Fibroblast of lung (primary cell): Measurements from ENCODE around the gene PLVAP. TPM values are rescaled to one million over a fixed set of nuclear protein-coding genes. Genes with fewer than 3 reads are reported as not detected.

Experiments
- DNase-seq, 2 donors: peaks; one replicate each; pipeline versions ENCODE4 v3.0.0 to v3.0.0-alpha.2; 2010; ENCODE audit warnings: low read depth in 2 of 2
- H2AFZ ChIP-seq: 2 replicates; pipeline ENCODE4 v1.5.1; 2012; ENCODE audit warnings: low read length, control low read depth, inconsistent platforms
- H3K27ac ChIP-seq: 2 replicates; pipeline ENCODE4 v1.5.1; 2011; ENCODE audit warnings: low read length, control low read depth; ENCODE audit not compliant: insufficient read depth
- H3K27me3 ChIP-seq: 2 replicates; pipeline ENCODE4 v1.5.1; 2011; ENCODE audit warnings: mild to moderate bottlenecking, low read length; ENCODE audit not compliant: control insufficient read depth, insufficient read depth
- H3K36me3 ChIP-seq: 2 replicates; pipeline ENCODE4 v1.5.1; 2011; ENCODE audit warnings: low read length; ENCODE audit not compliant: control insufficient read depth, insufficient read depth
- H3K4me1 ChIP-seq: 2 replicates; pipeline ENCODE4 v1.5.1; 2011; ENCODE audit warnings: low read length; ENCODE audit not compliant: control insufficient read depth, insufficient read depth; ENCODE audit errors: extremely low read depth
- H3K4me2 ChIP-seq: 2 replicates; pipeline ENCODE4 v1.5.1; 2011; ENCODE audit warnings: low read length, control low read depth; ENCODE audit not compliant: insufficient read depth; ENCODE audit errors: extremely low read depth
- H3K4me3 ChIP-seq, 4 experiments: fragments of 200-600 bp in 1 of 4; sonication (generic) in 1 of 4; replicated peaks in 1 of 4; 2 replicates each; pipeline ENCODE4 v1.5.1; 2011 to 2016; ENCODE audit warnings: low read length in 4 of 4, low read depth in 3 of 4, mild to moderate bottlenecking in 3 of 4, control low read depth in 2 of 4, inconsistent platforms in 1 of 4, mixed read lengths in 1 of 4; ENCODE audit not compliant: insufficient read depth in 1 of 4; ENCODE audit errors: control extremely low read depth in 1 of 4
- H3K79me2 ChIP-seq: 2 replicates; pipeline ENCODE4 v1.5.1; 2012; ENCODE audit warnings: mild to moderate bottlenecking, low read length, inconsistent platforms; ENCODE audit not compliant: control insufficient read depth, insufficient read depth
- H3K9ac ChIP-seq: 2 replicates; pipeline ENCODE4 v1.5.1; 2011; ENCODE audit warnings: mild to moderate bottlenecking, low read length, control low read depth; ENCODE audit not compliant: insufficient read depth
- H3K9me3 ChIP-seq: 2 replicates; pipeline ENCODE4 v1.5.1; 2012; ENCODE audit warnings: low read depth, low read length; ENCODE audit not compliant: control insufficient read depth, insufficient read depth
- H4K20me1 ChIP-seq: 2 replicates; pipeline ENCODE4 v1.5.1; 2011; ENCODE audit warnings: low read length; ENCODE audit not compliant: control insufficient read depth, insufficient read depth; ENCODE audit errors: extremely low read depth
- CTCF ChIP-seq, 2 donors: IDR thresholded peaks in 1 of 2; conservative IDR thresholded peaks in 1 of 2; 1 replicate in 1 of 2; 2 replicates in 1 of 2; pipeline ENCODE4 v1.5.1; 2011 to 2012; ENCODE audit warnings: low read length in 2 of 2, control low read depth in 1 of 2, inconsistent platforms in 1 of 2, low read depth in 1 of 2, mild to moderate bottlenecking in 1 of 2
- EZH2 ChIP-seq: IDR thresholded peaks from 2 replicates; pipeline ENCODE4 v1.5.1; 2012; ENCODE audit warnings: low read length, control low read depth, mild to moderate bottlenecking; ENCODE audit errors: missing control alignments
- polyA plus RNA-seq, 2 donors: library from polyadenylated mRNA; depleted of rRNA in 1 of 2; stranded (reverse) in 1 of 2; unstranded in 1 of 2; fragments of >200 nt; gene quantifications; 2 replicates each; pipeline ENCODE4 v1.2.1, GENCODE V29; 2011 to 2012; ENCODE audit warnings: missing spikeins in 1 of 2
- total RNA-seq: library from RNA; depleted of rRNA; stranded (reverse); fragments of >200 nt; gene quantifications from 2 replicates; pipeline ENCODE4 v1.2.1, GENCODE V29; 2014

The PLVAP gene
- total and polyA plus RNA-seq, 2 donors (not counting 1 experiment from before 2014, with no cell fraction given): not detected

GRCh38 chr19:17319473-17320238, 57.5 kb downstream of the PLVAP start:
- TF ChIP-seq CTCF (conservative IDR thresholded peaks at IDR 0.05 in 1 of 2, IDR thresholded peaks at IDR 0.05 in 1 of 2; ENCODE audit: low read depth in 1 of 2, low read length in 2 of 2): no peak
- no peak for TF ChIP-seq EZH2
- DNase-seq: no peak
- no peaks in the 10 kb centered on the region for H4K20me1 ChIP-seq

GRCh38 chr19:17318966-17319365, 58.2 kb downstream of the PLVAP start:
- H4K20me1 ChIP-seq: no peaks in the 10 kb centered on the region
- no peak overlapping the region for H3K4me3 ChIP-seq
- no peaks in the 10 kb centered on the region for H3K27me3 ChIP-seq
- no peaks in the 10 kb centered on the region for H3K9me3 ChIP-seq
- H3K36me3 ChIP-seq: peaks cover 27% of the 10 kb centered on the region
- no peaks in the 10 kb centered on the region for H3K79me2 ChIP-seq
- no peaks in the 10 kb centered on the region for H3K4me1 ChIP-seq
- H2AFZ ChIP-seq: no peak overlapping the region
- H3K9ac ChIP-seq: no peak overlapping the region
- no peak overlapping the region for H3K27ac ChIP-seq
- no peak for TF ChIP-seq EZH2
- TF ChIP-seq CTCF (conservative IDR thresholded peaks at IDR 0.05 in 1 of 2, IDR thresholded peaks at IDR 0.05 in 1 of 2; ENCODE audit: low read depth in 1 of 2, low read length in 2 of 2): no peak
- no peak overlapping the region for H3K4me2 ChIP-seq
- DNase-seq: no peak

More at GRCh38 chr19:17319473-17320238, 57.5 kb downstream of the PLVAP start:
- no peak overlapping the region for H3K27ac ChIP-seq
- H3K4me3 ChIP-seq: no peak overlapping the region
- no peak overlapping the region for H2AFZ ChIP-seq
- no peaks in the 10 kb centered on the region for H3K9me3 ChIP-seq
- H3K79me2 ChIP-seq: no peaks in the 10 kb centered on the region
- peaks cover 23% of the 10 kb centered on the region for H3K36me3 ChIP-seq
- no peaks in the 10 kb centered on the region for H3K27me3 ChIP-seq
- H3K4me2 ChIP-seq: no peak overlapping the region
- H3K4me1 ChIP-seq: no peaks in the 10 kb centered on the region
- H3K9ac ChIP-seq: no peak overlapping the region

GRCh38 chr19:17314007-17314593, 63.0 kb downstream of the PLVAP start:
- TF ChIP-seq CTCF (conservative IDR thresholded peaks at IDR 0.05 in 1 of 2, IDR thresholded peaks at IDR 0.05 in 1 of 2; ENCODE audit: low read depth in 1 of 2, low read length in 2 of 2) (no peak), EZH2 (no peak)
- no peak overlapping the region for H2AFZ ChIP-seq
- no peak overlapping the region for H3K4me2 ChIP-seq
- no peaks in the 10 kb centered on the region for H4K20me1 ChIP-seq
- no peak for DNase-seq
- no peaks in the 10 kb centered on the region for H3K9me3 ChIP-seq
- no peak overlapping the region for H3K9ac ChIP-seq
- no peak overlapping the region for H3K4me3 ChIP-seq
- peaks cover 38% of the 10 kb centered on the region for H3K79me2 ChIP-seq
- H3K36me3 ChIP-seq: peaks cover 16% of the 10 kb centered on the region
- peaks cover 7% of the 10 kb centered on the region for H3K4me1 ChIP-seq
- no peaks in the 10 kb centered on the region for H3K27me3 ChIP-seq
- no peak overlapping the region for H3K27ac ChIP-seq
